D721Med (cell line): ENCODE data around the gene DNAJC15.

Experiments used
- DNase-seq: peaks from one replicate; pipeline ENCODE4 v3.0.0; 2011; ENCODE audit warnings: low spot score; ENCODE audit not compliant: insufficient read length
- FAIRE-seq: peaks from 2 replicates; lab custom pipeline; 2011; peaks lifted over from hg19 to GRCh38; lab: Jason Lieb, UNC
- TF ChIP-seq, protein P1 (sequence below): IDR thresholded peaks from 2 replicates; pipeline ENCODE4 v1.5.1; 2012; ENCODE audit warnings: mild to moderate bottlenecking, control low read depth; ENCODE audit not compliant: insufficient read depth; ENCODE audit errors: missing control alignments

DNAJC15 gene

GRCh38 chr13:43107780-43108179 is 84.4 kb downstream of the DNAJC15 start:
- TF ChIP-seq, protein P1, sequence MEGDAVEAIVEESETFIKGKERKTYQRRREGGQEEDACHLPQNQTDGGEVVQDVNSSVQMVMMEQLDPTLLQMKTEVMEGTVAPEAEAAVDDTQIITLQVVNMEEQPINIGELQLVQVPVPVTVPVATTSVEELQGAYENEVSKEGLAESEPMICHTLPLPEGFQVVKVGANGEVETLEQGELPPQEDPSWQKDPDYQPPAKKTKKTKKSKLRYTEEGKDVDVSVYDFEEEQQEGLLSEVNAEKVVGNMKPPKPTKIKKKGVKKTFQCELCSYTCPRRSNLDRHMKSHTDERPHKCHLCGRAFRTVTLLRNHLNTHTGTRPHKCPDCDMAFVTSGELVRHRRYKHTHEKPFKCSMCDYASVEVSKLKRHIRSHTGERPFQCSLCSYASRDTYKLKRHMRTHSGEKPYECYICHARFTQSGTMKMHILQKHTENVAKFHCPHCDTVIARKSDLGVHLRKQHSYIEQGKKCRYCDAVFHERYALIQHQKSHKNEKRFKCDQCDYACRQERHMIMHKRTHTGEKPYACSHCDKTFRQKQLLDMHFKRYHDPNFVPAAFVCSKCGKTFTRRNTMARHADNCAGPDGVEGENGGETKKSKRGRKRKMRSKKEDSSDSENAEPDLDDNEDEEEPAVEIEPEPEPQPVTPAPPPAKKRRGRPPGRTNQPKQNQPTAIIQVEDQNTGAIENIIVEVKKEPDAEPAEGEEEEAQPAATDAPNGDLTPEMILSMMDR = no peak
- DNase-seq (no peak), FAIRE-seq (no peak)

- FAIRE-seq (no peak), DNase-seq (no peak)
- TF ChIP-seq, protein P1 = no peak
Measured at GRCh38 chr13:43110036-43110435, 86.7 kb downstream of the DNAJC15 start.

GRCh38 chr13:43110658-43111057 is 87.3 kb downstream of the DNAJC15 start:
- no peak for DNase-seq
- TF ChIP-seq, protein P1 = no peak
- FAIRE-seq = no peak

DNA sequence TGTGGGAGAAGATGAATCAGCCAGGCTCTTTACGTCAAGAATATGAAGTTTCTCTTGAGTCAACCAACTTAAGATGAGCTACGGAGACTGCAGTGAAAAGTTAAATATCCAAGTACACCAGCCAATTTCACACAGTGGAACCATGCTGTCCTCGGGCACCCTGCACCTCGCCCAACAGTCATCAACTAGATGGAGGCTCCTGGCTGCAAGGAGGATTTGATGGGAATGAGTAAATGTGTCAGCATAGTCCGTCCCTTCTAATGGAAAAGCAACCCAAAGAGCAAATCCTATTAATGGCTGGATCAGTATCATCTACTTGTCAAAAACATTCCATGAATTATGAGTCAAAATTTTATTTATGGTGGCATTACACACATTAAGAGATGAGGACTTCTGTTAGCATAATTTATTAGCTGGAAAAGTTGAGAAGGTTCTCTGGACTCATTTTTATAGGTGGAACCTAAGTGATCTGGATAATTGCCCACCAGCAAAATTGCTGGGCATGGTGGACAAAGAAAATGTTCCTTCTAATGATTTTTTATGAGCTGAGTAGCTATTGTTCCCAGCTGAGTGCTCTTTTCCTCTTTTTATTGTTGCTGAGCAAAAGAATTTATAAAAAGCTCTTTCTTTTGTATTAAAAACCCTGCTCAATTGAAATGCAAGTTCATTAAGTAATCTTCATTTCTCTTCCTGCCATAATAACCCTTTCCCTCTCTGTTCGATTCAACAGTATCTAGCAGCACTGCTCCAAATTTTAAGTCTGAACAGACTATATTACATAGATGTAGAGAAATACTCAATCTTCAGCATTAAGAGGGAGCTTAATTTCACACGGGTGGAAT is 88.4 kb downstream of the DNAJC15 start:
- no peak for FAIRE-seq
- no peak for DNase-seq
- TF ChIP-seq, protein P1 = no peak

- DNase-seq (no peak), FAIRE-seq (no peak)
Measured at GRCh38 chr13:43113603-43114002, 90.2 kb downstream of the DNAJC15 start.

GRCh38 chr13:43114504-43114903 is 91.1 kb downstream of the DNAJC15 start:
- DNase-seq = no peak
- no peak for FAIRE-seq

More at GRCh38 chr13:43113603-43114002, 90.2 kb downstream of the DNAJC15 start:
- TF ChIP-seq, protein P1 = no peak

More at GRCh38 chr13:43114504-43114903, 91.1 kb downstream of the DNAJC15 start:
- TF ChIP-seq, protein P1 = no peak
